A549 treated with AZD9567 at 1 μM for 4 hours (cell line): ENCODE data around the gene CHRNB2. TPM values are rescaled to one million over a fixed set of nuclear protein-coding genes. Genes with fewer than 3 reads are reported as not detected.

Source experiments
- total RNA-seq: library from RNA; stranded (reverse); fragments of 200-300 nt; extraction: Qiagen RNA extraction; gene quantifications from 5 replicates; pipeline ENCODE4 v1.2.3, GENCODE V29; 2022; ENCODE audit not compliant: insufficient read depth

CHRNB2 gene, protein sequence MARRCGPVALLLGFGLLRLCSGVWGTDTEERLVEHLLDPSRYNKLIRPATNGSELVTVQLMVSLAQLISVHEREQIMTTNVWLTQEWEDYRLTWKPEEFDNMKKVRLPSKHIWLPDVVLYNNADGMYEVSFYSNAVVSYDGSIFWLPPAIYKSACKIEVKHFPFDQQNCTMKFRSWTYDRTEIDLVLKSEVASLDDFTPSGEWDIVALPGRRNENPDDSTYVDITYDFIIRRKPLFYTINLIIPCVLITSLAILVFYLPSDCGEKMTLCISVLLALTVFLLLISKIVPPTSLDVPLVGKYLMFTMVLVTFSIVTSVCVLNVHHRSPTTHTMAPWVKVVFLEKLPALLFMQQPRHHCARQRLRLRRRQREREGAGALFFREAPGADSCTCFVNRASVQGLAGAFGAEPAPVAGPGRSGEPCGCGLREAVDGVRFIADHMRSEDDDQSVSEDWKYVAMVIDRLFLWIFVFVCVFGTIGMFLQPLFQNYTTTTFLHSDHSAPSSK
- 0.32 to 0.45 TPM (median 0.37 TPM) in 4 of 5 replicates, not detected in the other for total RNA-seq

DNA sequence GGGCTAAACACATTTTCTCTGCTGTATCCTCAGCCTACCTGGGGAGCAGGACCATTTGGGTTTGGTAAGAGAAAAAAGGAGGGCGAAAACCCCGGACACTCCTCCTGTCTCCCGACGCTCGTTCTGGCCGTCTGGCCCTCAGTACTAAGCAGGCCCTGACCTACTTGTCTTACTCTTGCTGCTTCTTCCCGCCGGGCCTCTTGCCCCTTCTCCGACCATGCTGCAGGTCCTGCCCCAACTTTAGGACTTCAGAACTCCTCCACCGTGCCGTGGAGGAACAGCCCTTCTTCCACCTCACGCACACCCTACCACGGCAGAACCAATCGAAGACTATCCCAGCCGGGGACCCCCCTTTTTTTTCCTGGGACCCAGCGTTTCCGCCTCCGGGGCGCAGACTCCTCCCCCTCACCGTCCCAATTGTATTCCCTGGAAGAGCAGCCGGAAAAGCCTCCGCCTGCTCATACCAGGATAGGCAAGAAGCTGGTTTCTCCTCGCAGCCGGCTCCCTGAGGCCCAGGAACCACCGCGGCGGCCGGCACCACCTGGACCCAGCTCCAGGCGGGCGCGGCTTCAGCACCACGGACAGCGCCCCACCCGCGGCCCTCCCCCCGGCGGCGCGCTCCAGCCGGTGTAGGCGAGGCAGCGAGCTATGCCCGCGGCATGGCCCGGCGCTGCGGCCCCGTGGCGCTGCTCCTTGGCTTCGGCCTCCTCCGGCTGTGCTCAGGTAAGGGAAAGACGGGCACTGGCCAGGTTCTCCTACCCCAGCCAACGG, at the start of gene CHRNB2:
Gene CHRNB2 (plus strand): TSS at position 393 of the 771 bp plus-strand sequence. CDS start 267 bp downstream, at position 660.

DNA sequence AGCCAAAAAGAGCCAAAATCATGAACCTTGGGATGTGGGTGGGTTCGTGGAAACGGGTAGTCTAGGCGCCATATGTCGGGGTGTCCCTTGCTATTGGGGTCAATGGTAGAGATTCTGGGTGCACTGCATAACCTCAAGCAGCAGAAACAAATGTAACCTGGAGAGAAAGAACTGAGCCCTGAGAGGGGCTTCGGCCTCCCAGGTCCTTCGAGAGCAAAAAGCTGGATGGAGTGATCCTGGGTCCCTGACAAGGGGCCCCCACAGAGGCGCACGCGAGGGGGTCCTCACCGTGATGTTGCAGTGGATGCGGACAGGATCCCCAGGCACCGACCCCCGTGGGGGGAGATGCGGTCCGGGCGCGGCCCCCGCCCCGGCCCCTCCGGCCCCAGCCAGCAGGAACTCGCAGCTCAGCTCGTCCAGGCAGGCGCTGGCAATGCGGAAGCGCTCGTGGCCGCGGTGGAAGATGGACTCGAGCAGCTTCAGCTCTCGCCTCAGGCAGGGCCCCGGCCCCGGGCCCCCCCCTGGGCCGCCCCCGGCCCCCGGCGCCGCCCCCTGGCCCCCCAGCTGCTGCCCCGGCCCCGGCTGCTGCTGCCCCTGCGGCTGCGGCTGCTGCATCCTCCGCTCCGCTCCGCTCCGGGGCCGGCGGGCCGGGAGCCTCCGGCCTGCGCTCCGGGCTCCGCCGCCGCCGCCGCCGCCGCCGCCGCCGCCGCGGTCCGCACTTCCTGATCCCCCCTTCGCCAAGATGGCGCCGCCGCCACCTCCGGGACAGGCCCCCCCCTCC, 9.4 kb upstream of the CHRNB2 start, which contains the start of gene UBE2Q1:
Gene UBE2Q1 (minus strand): TSS at position 724 of the 781 bp plus-strand sequence. CDS start 109 bp downstream, at position 615.

DNA sequence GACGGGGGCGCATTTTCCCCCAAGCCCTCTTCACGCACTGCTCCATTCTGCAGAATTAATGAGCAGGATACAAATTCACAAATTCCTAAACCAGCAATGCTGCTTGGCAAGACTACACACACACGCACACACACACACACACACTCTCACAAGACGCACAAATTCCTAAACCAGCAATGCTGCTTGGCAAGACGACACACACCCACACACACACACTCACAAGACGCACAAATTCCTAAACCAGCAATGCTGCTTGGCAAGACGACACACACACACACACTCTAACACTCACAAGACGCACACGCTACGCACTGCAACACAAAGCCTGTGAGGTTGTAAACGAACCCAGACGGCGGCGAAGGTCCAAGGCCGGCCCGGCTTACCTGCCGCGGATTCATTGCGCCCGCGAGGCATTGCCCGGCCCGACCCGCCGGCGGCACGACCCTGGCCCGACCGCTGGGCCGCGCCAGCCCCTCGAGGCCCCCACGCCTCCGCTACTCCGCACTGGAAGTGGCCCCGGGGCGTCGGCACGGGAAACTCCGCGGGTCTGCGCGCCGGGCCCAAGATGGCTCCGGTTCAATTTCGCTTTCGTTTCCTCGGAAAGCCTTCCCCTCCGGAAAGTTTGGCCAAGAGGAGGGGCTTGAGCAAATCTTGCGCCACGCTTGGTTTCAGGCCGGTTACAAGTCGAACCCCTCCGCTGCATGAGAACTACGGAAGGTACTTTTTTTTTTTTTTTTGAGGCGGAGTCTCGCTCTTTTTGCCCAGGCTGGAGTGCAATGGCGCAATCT, 40.2 kb downstream of the CHRNB2 start, which contains the start of gene ADAR:
Gene ADAR (minus strand): TSS at position 578 of the 788 bp plus-strand sequence. CDS start 180 bp downstream, at position 398.

Other genes starting within 250 kb of the CHRNB2 start
- gene AQP10, start 246.7 kb upstream of the CHRNB2 start, total RNA-seq: not detected in 5 replicates
- 28.1 to 36.6 TPM (median 31.3 TPM) in 5 replicates for gene ATP8B2, start 242.3 kb upstream of the CHRNB2 start, total RNA-seq
- gene IL6R, start 162.4 kb upstream of the CHRNB2 start, total RNA-seq: 13.5 to 25.2 TPM (median 21.3 TPM) in 5 replicates
- gene TDRD10, start 65.6 kb upstream of the CHRNB2 start, total RNA-seq: 0.13 to 0.14 TPM in 2 of 5 replicates, not detected in the others
- 0.08 to 0.10 TPM (median 0.10 TPM) in 4 of 5 replicates, not detected in the other for gene SHE, start 65.4 kb upstream of the CHRNB2 start, total RNA-seq
- gene UBE2Q1, start 9.1 kb upstream of the CHRNB2 start, total RNA-seq: 39.5 to 65.7 TPM (median 59.2 TPM) in 5 replicates
- 66.5 to 73.5 TPM (median 71.5 TPM) in 5 replicates for gene ADAR, start 40.4 kb downstream of the CHRNB2 start, total RNA-seq